NCI-H524 (cell line): ENCODE results near the gene HMGCR.

Source experiments
- DNase-seq, 2 experiments: peaks; one replicate each; lab custom pipeline; 2025; lab: John Stamatoyannopoulos, UW

HMGCR gene

GRCh38 chr5:75340714-75341478 lies 3.9 kb downstream of the HMGCR start:
- DNase-seq, result no peak

- no peak for DNase-seq
Measured at GRCh38 chr5:75341934-75342333, 4.9 kb downstream of the HMGCR start.

- no peak for DNase-seq
Measured at GRCh38 chr5:75342836-75343235, 5.8 kb downstream of the HMGCR start.

- DNase-seq, result no peak
Measured at GRCh38 chr5:75348241-75348640, 11.2 kb downstream of the HMGCR start.

GRCh38 chr5:75349663-75350062 lies 12.6 kb downstream of the HMGCR start:
- DNase-seq, result no peak

- no peak for DNase-seq
Measured at GRCh38 chr5:75351139-75351926, 14.3 kb downstream of the HMGCR start.

GRCh38 chr5:75355236-75355635 lies 18.2 kb downstream of the HMGCR start:
- DNase-seq, result no peak

- no peak for DNase-seq
Measured at GRCh38 chr5:75356719-75357118, 19.7 kb downstream of the HMGCR start.

- DNase-seq, result no peak
Measured at GRCh38 chr5:75358117-75358516, 21.1 kb downstream of the HMGCR start.

GRCh38 chr5:75361310-75361709 lies 24.3 kb downstream of the HMGCR start:
- DNase-seq, result no peak

GRCh38 chr5:75362474-75362975 lies 25.5 kb downstream of the HMGCR start:
- DNase-seq, result no peak

- DNase-seq, result no peak
Measured at GRCh38 chr5:75363111-75363510, 26.1 kb downstream of the HMGCR start.

GRCh38 chr5:75363726-75364495 lies 26.9 kb downstream of the HMGCR start:
- DNase-seq, result peak in 1 of 2 experiments; percentile 38

GRCh38 chr5:75364571-75365280 lies 27.7 kb downstream of the HMGCR start:
- peak; percentile 5 to 47 for DNase-seq

GRCh38 chr5:75365740-75366139 lies 28.7 kb downstream of the HMGCR start:
- no peak for DNase-seq

GRCh38 chr5:75366787-75367186 lies 29.8 kb downstream of the HMGCR start:
- no peak for DNase-seq

GRCh38 chr5:75367401-75367800 lies 30.4 kb downstream of the HMGCR start:
- DNase-seq, result no peak

- DNase-seq, result no peak
Measured at GRCh38 chr5:75368391-75368790, 31.4 kb downstream of the HMGCR start.

- DNase-seq, result no peak
Measured at GRCh38 chr5:75373862-75374261, 36.8 kb downstream of the HMGCR start.

- no peak for DNase-seq
Measured at GRCh38 chr5:75374394-75374814, 37.4 kb downstream of the HMGCR start.

- DNase-seq, result no peak
Measured at GRCh38 chr5:75375414-75375813, 38.4 kb downstream of the HMGCR start.

GRCh38 chr5:75380099-75380498 lies 43.1 kb downstream of the HMGCR start:
- no peak for DNase-seq
